Activated naive CD8-positive, alpha-beta T cell treated with anti-CD3 and anti-CD28 coated beads, Interleukin-2, amount 10 ng/mL, durations not matched to agents 7 days and 5 days (primary cell): ENCODE measurements around the gene CBFA2T3. TPM values are rescaled to one million over a fixed set of nuclear protein-coding genes. Genes with fewer than 3 reads are reported as not detected.

Experiments used
- ATAC-seq: fragments of 150-1000 bp; cut with Tn5 transposase; one replicate; pipeline ENCODE4 v1.10.0; 2021; ENCODE audit warnings: low read depth, moderate library complexity
- POLR2A ChIA-PET: fragments of 350-600 bp; sonication (Branson Sonifier 250); formaldehyde crosslinking; loops from one replicate; lab custom pipeline; 2021; ENCODE audit warnings: antibody characterized with exemption; lab: Charles Lee
- DNase-seq: peaks from one replicate; pipeline ENCODE4 v3.0.0; 2021
- H3K27ac Mint-ChIP-seq: one replicate; pipeline ENCODE4 v1.8.0; 2022; ENCODE audit warnings: mild to moderate bottlenecking, mixed read lengths
- H3K27me3 Mint-ChIP-seq: one replicate; pipeline ENCODE4 v1.8.0; 2022; ENCODE audit warnings: mild to moderate bottlenecking, moderate library complexity, mixed read lengths
- H3K36me3 Mint-ChIP-seq: one replicate; pipeline ENCODE4 v1.8.0; 2021; ENCODE audit warnings: mild to moderate bottlenecking, mixed read lengths
- H3K4me1 Mint-ChIP-seq: one replicate; pipeline ENCODE4 v1.8.0; 2021; ENCODE audit warnings: mixed read lengths
- H3K4me3 Mint-ChIP-seq: one replicate; pipeline ENCODE4 v1.8.0; 2022; ENCODE audit warnings: mild to moderate bottlenecking, moderate library complexity, mixed read lengths
- H3K9me3 Mint-ChIP-seq: one replicate; pipeline ENCODE4 v1.8.0; 2021; ENCODE audit warnings: mixed read lengths
- total RNA-seq, 2 experiments: library from RNA; stranded (reverse); gene quantifications; one replicate each; pipeline ENCODE4 v1.2.3, GENCODE V29; 2021

The CBFA2T3 gene
- total RNA-seq, 2 experiments from 2014 or later = 0.08 to 0.26 TPM

DNA sequence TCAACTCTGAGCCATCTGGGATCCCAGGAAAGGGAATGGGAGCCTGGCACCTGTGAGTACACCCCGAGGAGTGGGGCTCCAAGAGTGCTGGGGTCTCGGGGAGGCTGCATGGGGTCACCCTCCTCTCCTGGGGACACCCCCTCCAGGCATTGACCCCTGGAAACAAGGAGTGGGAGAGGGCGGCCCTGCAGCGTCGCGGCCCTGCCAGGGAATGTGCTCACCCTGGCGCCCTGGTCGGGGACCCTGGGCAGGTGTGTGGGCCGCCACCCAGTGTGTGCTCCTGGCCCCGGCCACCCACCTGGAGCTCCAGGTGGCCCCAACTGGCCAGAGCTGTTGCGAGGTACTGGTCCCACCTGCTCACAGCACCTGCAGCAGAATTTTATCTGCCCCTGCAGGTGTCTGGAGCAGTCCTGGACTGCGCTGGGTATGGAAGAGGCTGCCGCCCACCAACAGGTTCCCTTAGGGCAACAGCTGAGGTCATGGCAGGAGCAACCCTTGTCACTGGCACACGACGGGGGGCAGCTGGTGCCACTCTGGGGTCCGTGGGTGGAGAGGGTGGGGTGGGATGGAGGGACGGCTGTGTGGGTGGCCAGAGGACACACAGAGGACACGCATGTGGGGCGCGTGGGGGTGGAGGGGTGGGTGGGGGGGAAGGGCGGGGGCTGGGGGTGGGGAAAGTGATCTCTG lies 105.1 kb downstream of the CBFA2T3 start:
- H3K4me1 Mint-ChIP-seq = no peaks in the 10 kb centered on the region
- H3K36me3 Mint-ChIP-seq = no peaks in the 10 kb centered on the region
- H3K27me3 Mint-ChIP-seq = peaks cover 13% of the 10 kb centered on the region
- POLR2A ChIA-PET = no interaction called here
- ATAC-seq = no peak
- H3K27ac Mint-ChIP-seq = no peak overlapping the region
- no peaks in the 10 kb centered on the region for H3K9me3 Mint-ChIP-seq
- no peak for DNase-seq
- H3K4me3 Mint-ChIP-seq = no peak overlapping the region

DNA sequence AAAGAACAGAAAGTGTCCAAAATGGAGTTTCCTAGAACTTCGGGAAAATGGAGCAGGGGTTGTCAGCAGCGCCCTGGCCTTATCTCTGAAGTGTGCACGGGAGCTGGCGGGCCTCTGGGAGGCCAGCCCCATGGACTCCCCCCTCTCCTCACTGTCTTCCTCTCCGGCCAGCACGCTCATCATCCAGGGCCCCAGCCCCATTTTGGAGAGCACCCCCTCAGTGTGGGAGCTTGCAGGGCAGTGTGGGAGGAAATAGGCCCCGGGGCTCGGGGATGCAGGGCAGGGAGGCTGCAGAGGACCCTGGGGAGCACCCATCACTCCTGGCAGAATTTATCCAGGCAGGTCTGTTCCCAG lies 105.7 kb downstream of the CBFA2T3 start:
- Mint-ChIP-seq H3K27me3 (peaks cover 13% of the 10 kb centered on the region), H3K27ac (no peak overlapping the region), H3K4me1 (no peaks in the 10 kb centered on the region), H3K36me3 (no peaks in the 10 kb centered on the region), H3K4me3 (no peak overlapping the region), H3K9me3 (no peaks in the 10 kb centered on the region)
- ATAC-seq = no peak
- DNase-seq = no peak
- POLR2A ChIA-PET = no interaction called here

DNA sequence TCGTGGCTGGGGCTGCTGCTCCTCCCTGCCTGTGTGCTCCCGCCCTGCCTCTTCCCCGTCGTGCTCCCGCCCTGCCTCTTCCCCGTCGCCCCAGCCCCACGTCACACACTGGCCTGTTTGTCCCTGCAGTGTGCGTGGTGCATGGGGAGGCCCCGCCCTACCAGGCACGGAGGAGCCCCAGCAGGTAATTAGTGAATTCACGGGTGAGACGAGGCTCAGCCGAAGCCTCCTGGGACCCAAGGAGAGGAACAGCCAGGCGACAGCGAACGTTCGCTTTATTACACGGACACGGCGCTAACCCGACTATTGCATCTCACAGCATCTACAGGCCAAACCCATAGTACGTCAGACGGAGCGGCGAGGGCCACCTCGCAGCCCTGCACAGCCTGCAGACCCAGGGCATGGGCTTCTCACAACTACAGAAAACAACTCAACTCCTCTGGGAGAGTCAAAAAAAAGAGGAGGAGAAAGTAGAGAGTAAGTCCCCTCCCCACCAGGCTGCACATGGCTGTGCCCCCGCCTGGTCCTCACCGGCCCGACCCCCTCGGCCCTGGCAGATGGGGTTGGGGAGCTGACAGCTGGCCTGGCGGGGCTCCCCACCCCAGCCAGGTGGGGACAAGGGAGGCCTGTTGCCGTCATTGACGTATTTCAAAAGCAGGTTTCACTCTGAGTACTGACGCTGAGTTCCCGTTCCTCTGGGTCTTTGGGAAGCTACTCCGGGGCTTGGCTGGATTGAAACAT lies 106.2 kb downstream of the CBFA2T3 start:
- POLR2A ChIA-PET = no interaction called here
- H3K36me3 Mint-ChIP-seq = no peaks in the 10 kb centered on the region
- H3K4me3 Mint-ChIP-seq = no peak overlapping the region
- ATAC-seq (peak; percentile 27), DNase-seq (no peak)
- no peak overlapping the region for H3K27ac Mint-ChIP-seq
- no peaks in the 10 kb centered on the region for H3K9me3 Mint-ChIP-seq
- H3K27me3 Mint-ChIP-seq = peaks cover 13% of the 10 kb centered on the region
- H3K4me1 Mint-ChIP-seq = no peaks in the 10 kb centered on the region

- Mint-ChIP-seq H3K4me1 (no peaks in the 10 kb centered on the region), H3K27me3 (peaks cover 13% of the 10 kb centered on the region), H3K4me3 (no peak overlapping the region), H3K9me3 (no peaks in the 10 kb centered on the region), H3K27ac (no peak overlapping the region), H3K36me3 (no peaks in the 10 kb centered on the region)
- no peak for ATAC-seq
- DNase-seq = no peak
- POLR2A ChIA-PET = no interaction called here
These were observed 107.4 kb downstream of the CBFA2T3 start for GRCh38 chr16:88869673-88869980.

DNA sequence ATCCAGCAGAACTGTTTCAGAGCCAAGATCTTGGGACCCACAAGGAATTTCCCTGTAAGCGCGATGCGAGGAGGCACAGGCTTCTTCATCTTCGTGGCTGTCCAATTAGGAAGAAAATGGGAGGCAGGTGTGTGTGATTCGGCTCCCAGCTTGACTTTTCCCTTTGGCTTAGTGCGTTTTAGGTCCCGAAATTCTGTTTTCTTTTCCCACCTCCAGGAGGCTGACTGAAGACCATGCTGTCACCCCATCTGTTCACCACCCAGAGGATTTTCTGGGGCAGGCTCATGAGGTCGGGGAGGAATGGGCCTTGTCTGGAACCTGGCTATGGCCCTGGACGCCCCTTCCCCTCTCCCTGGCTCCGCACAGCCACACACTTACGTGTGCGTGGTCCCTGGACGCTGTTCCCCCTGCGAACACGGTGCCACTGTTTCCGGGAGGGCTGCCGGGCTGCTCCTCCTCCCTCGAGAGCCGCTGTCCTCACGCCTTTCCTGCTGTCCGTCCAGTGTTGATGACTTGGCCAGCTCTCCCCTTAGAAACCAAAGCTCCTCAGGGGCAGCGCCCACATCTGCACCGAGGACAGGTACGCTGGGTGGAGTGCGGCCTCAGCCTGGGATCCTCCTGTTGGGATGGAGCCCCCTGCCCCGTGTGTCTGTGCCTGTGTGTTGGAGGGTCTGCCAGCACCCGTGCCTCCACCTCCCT lies 107.9 kb downstream of the CBFA2T3 start:
- Mint-ChIP-seq H3K4me3 (no peak overlapping the region), H3K36me3 (no peaks in the 10 kb centered on the region), H3K9me3 (no peaks in the 10 kb centered on the region), H3K4me1 (no peaks in the 10 kb centered on the region), H3K27ac (no peak overlapping the region), H3K27me3 (peaks cover 13% of the 10 kb centered on the region)
- POLR2A ChIA-PET = no interaction called here
- DNase-seq (no peak), ATAC-seq (no peak)

DNA sequence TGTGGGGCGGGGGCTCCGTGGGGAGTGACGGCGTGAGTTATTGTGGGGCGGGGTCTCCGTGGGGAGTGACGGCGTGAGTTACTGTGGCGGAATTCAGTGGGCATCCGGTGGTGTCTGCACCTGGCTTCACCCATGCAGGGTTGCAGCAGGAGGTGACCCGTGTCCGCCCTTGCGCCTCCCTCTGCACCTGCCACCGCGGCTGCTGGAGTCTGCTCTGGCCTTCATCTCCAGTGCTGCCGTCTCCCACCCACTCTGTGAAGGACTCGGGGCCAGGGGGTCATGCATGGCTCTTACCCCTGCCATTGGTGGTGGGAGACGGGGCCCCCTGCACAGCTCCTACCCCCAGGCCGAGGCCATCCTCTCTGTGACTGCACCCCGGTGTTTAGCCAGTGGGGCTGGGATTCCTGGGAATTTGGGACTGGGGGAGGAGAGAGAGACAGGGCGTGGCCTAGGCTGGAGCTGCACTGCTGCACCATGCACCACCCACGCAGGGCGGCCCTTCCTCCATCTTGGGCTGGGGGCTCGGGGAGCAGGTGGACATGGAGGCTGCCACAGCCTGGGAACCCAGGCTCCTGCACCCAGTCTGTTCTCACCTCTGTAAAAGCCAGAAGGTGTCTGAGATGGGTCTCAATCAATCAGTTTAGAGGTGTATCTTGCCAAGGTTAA lies 109.3 kb downstream of the CBFA2T3 start:
- H3K4me1 Mint-ChIP-seq = no peaks in the 10 kb centered on the region
- no peak overlapping the region for H3K27ac Mint-ChIP-seq
- POLR2A ChIA-PET = no interaction called here
- ATAC-seq (no peak), DNase-seq (no peak)
- H3K9me3 Mint-ChIP-seq = no peaks in the 10 kb centered on the region
- no peaks in the 10 kb centered on the region for H3K36me3 Mint-ChIP-seq
- no peak overlapping the region for H3K4me3 Mint-ChIP-seq
- H3K27me3 Mint-ChIP-seq = peaks cover 13% of the 10 kb centered on the region

DNA sequence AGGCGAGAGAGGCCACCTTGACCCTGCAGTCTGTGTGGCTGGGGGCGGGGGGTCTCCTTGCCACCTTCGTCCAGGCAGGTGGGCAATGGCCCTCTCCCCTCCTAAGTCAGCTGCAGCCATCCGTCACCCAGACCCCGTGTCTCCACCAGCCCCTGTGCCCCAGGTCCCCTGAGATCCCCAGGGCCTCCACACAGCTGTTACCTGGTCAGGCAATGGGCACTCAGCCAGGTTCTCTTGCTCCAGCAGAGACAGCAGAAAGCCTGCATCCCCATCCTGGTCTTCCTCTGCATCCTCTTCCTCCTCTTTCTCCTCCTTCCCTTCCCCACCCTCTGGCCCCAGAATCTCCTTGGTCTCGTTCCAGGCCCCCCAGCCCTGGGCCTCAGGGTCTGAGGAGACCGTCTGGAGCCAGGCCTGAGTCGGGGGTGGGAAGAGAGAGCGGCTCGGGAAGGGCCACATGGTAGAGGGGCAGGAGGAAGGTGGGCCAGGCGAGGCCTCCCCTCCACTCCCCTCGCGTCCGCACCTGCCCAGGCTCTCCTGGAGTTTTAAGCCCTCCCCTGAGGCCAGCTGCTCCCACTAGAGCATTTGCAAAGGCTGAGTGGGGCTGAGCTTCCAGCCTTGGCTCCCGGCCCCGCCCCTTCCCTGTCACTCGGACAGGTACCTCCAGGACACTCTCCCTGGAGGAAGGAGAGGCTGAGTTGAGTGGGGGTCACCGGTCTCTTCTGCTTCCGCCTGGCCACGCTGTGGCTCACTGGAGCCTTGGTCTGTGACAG lies 110.7 kb downstream of the CBFA2T3 start, which contains the start of gene PABPN1L:
Gene PABPN1L, minus strand, starts transcription at position 510 of the 770 bp plus-strand sequence. Its CDS starts 54 bp downstream, at position 456.
- H3K27me3 Mint-ChIP-seq = peaks cover 12% of the 10 kb centered on the region
- H3K4me3 Mint-ChIP-seq = no peak within 1 kb of the TSS
- POLR2A ChIA-PET = no interaction called here
- no peaks in the 10 kb centered on the region for H3K9me3 Mint-ChIP-seq
- ATAC-seq = no peak
- H3K4me1 Mint-ChIP-seq = no peaks in the 10 kb centered on the region
- DNase-seq = no peak
- no peaks in the 10 kb centered on the region for H3K36me3 Mint-ChIP-seq
- no peak within 1 kb of the TSS for H3K27ac Mint-ChIP-seq

- no peaks in the 10 kb centered on the region for H3K4me1 Mint-ChIP-seq
- ATAC-seq = no peak
- no peaks in the 10 kb centered on the region for H3K36me3 Mint-ChIP-seq
- DNase-seq = no peak
- peaks cover 9% of the 10 kb centered on the region for H3K27me3 Mint-ChIP-seq
- no peak overlapping the region for H3K27ac Mint-ChIP-seq
- POLR2A ChIA-PET = no interaction called here
- H3K9me3 Mint-ChIP-seq = no peaks in the 10 kb centered on the region
- no peak overlapping the region for H3K4me3 Mint-ChIP-seq
These were observed 111.3 kb downstream of the CBFA2T3 start for GRCh38 chr16:88865742-88866141.

GRCh38 chr16:88865310-88865709 lies 111.7 kb downstream of the CBFA2T3 start:
- no peak for ATAC-seq
- POLR2A ChIA-PET = interaction anchor here (0.8 kb wide), 1 partner anchor 53 kb away, joined by 4 read pairs; the partner anchor contains the start of gene APRT
- H3K4me1 Mint-ChIP-seq = no peaks in the 10 kb centered on the region

DNA sequence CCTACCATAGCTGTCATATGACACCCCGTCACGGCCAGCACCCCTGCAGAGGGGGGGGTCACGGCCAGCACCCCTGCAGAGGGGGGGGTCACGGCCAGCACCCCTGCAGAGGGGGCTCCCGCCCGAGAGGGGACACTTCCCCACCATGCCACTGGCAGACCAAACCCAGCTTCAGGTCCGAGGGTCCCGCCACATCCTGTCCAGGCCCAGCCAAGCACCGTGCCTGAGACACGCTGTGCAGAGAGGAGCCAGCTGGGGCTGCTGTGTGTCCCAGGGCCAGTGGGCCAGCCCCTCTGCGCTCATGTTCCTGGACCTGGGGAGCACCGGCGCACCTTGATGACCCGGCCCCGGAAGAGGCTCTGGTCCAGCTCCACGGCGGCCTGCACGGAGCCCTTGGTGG lies 112.5 kb downstream of the CBFA2T3 start:
- POLR2A ChIA-PET = interaction anchor here (0.8 kb wide), 1 partner anchor 53 kb away, joined by 4 read pairs; the partner anchor contains the start of gene APRT
- Mint-ChIP-seq H3K36me3 (no peaks in the 10 kb centered on the region), H3K27me3 (no peaks in the 10 kb centered on the region), H3K9me3 (no peaks in the 10 kb centered on the region), H3K4me3 (no peak overlapping the region), H3K27ac (no peak overlapping the region), H3K4me1 (no peaks in the 10 kb centered on the region)
- ATAC-seq = no peak
- no peak for DNase-seq

More at GRCh38 chr16:88865310-88865709, 111.7 kb downstream of the CBFA2T3 start:
- Mint-ChIP-seq H3K36me3 (no peaks in the 10 kb centered on the region), H3K9me3 (no peaks in the 10 kb centered on the region), H3K27ac (no peak overlapping the region), H3K27me3 (peaks cover 5% of the 10 kb centered on the region), H3K4me3 (no peak overlapping the region)
- no peak for DNase-seq

GRCh38 chr16:88864099-88864498 lies 112.9 kb downstream of the CBFA2T3 start:
- Mint-ChIP-seq H3K4me1 (no peaks in the 10 kb centered on the region), H3K27me3 (no peaks in the 10 kb centered on the region), H3K9me3 (no peaks in the 10 kb centered on the region), H3K4me3 (no peak overlapping the region), H3K36me3 (no peaks in the 10 kb centered on the region), H3K27ac (no peak overlapping the region)
- POLR2A ChIA-PET = interaction anchor here (0.8 kb wide), 1 partner anchor 53 kb away, joined by 3 read pairs; the partner anchor contains the start of gene APRT
- no peak for DNase-seq
- ATAC-seq = no peak

DNA sequence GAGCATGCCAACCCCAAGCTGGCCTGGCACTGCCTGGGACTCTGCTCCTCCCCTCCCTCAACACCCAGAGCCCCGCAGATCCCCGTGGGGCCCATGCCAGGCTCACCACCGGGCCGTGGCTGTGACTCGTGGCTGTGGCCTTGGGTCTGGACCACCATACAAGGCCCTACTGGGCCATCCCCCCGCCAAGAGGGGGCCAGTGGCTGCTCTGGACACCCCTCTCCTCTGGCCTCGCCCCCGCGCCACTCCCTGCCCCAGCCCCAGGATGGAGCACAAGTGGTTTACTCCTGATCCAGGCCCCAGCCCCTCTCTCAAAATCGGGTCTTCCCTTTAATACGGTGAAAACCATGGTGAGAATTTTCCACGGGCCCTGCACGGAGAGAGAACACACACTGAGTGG lies 113.6 kb downstream of the CBFA2T3 start:
- Mint-ChIP-seq H3K27ac (no peak overlapping the region), H3K4me1 (peaks cover 2% of the 10 kb centered on the region), H3K27me3 (no peaks in the 10 kb centered on the region), H3K9me3 (no peaks in the 10 kb centered on the region), H3K4me3 (no peak overlapping the region), H3K36me3 (no peaks in the 10 kb centered on the region)
- DNase-seq (no peak), ATAC-seq (no peak)
- POLR2A ChIA-PET = interaction anchor here (0.8 kb wide), 1 partner anchor 52 kb away, joined by 3 read pairs; the partner anchor contains the start of gene APRT
